ENCODE measurements around the gene TIMM10B.
A peak's percentile ranks its signal among the peaks of the same experiment; 100 is the strongest.

Gene TIMM10B

DNA sequence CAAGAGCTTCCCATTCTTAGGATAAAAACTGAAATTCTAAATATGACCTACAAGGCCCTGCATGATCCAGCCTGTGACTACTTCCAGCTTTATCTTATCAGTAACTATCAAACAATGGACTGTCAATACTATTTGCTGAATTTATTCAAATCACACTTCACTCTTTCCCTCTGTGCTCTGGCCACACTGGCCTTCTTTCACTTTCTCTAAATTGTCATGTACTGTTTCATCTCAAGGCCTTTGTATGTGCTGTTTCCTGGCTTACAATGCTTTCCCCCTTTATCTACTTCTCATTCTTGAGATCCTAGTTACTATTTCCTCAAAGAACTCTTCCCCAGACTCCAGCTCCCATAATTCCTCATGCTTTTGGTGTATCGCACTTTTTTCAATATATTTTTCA is 5.6 kb downstream of the TIMM10B start:
- H3K4me3 ChIP-seq (ENCODE audit: low read depth, low read length) = no peak overlapping the region
- DNase-seq (ENCODE audit: low read depth) = no peak
- TF ChIP-seq, protein P1, sequence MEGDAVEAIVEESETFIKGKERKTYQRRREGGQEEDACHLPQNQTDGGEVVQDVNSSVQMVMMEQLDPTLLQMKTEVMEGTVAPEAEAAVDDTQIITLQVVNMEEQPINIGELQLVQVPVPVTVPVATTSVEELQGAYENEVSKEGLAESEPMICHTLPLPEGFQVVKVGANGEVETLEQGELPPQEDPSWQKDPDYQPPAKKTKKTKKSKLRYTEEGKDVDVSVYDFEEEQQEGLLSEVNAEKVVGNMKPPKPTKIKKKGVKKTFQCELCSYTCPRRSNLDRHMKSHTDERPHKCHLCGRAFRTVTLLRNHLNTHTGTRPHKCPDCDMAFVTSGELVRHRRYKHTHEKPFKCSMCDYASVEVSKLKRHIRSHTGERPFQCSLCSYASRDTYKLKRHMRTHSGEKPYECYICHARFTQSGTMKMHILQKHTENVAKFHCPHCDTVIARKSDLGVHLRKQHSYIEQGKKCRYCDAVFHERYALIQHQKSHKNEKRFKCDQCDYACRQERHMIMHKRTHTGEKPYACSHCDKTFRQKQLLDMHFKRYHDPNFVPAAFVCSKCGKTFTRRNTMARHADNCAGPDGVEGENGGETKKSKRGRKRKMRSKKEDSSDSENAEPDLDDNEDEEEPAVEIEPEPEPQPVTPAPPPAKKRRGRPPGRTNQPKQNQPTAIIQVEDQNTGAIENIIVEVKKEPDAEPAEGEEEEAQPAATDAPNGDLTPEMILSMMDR (IDR thresholded peaks at IDR 0.05; ENCODE audit: control insufficient read depth, extremely low read depth, insufficient read depth) = no peak

DNA sequence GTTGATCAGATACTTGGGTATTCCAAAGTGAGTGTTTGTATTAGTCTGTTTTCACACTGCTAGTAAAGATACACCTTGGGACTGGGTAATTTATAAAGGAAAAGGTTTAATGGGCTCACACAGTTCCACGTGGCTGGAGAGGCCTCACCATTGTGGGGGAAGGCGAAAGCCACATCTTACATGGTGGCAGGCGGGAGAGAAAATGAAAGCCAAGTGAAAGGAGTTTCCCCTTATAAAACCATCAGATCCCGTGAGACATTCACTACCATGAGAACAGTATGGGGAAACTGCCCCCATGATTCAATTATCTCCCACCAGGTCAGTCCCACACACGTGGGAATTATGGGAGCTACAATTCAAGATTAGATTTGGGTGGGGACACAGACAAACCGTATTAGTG is 7.0 kb downstream of the TIMM10B start:
- TF ChIP-seq, protein P1 (IDR thresholded peaks at IDR 0.05; ENCODE audit: control insufficient read depth, extremely low read depth, insufficient read depth) = no peak
- DNase-seq (ENCODE audit: low read depth) = no peak
- no peak overlapping the region for H3K4me3 ChIP-seq (ENCODE audit: low read depth, low read length)

DNA sequence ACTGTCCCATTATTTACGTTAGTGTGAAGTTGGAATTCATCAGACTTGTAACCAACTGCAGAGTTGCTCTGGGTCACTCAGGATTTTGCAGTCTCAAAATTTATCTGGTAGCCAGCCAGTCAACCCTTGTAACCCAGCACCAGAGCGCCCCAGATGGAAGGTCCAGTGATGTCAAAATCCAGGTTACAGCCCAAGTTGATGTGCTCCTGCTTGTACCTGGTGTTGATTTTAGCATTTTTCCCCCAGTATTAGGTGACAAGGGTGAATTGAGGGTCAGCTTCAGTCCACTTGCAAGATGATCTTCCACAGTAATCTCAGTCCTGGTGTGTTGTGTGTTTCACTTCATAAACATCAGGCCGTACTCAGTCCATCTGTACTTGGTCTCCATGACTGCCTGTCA is 7.5 kb downstream of the TIMM10B start:
- DNase-seq (ENCODE audit: low read depth) = no peak
- H3K4me3 ChIP-seq (ENCODE audit: low read depth, low read length) = no peak overlapping the region
- TF ChIP-seq, protein P1 (IDR thresholded peaks at IDR 0.05; ENCODE audit: control insufficient read depth, extremely low read depth, insufficient read depth) = no peak

DNA sequence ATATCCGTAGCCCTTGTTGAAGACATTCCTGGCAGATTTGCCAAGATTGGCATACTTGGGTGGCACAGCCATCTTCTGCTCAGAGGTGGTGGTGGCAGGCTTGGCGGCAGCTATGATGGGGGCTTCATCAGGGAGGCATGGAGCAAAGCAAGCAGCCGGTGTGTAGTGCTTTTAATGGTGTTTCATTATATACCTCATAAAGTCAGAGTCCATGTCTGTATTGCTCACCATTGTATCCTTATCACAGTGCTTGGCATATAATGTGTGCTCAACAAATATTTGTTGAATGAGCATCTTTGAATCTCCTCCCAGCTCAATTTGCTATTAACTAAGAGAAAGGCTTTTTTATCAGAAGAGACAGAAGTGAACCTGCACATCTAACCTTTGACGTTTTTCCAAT is 8.0 kb downstream of the TIMM10B start:
- H3K4me3 ChIP-seq (ENCODE audit: low read depth, low read length) = no peak overlapping the region
- DNase-seq (ENCODE audit: low read depth) = peak; percentile 83
- TF ChIP-seq, protein P1 (IDR thresholded peaks at IDR 0.05; ENCODE audit: control insufficient read depth, extremely low read depth, insufficient read depth) = no peak

DNA sequence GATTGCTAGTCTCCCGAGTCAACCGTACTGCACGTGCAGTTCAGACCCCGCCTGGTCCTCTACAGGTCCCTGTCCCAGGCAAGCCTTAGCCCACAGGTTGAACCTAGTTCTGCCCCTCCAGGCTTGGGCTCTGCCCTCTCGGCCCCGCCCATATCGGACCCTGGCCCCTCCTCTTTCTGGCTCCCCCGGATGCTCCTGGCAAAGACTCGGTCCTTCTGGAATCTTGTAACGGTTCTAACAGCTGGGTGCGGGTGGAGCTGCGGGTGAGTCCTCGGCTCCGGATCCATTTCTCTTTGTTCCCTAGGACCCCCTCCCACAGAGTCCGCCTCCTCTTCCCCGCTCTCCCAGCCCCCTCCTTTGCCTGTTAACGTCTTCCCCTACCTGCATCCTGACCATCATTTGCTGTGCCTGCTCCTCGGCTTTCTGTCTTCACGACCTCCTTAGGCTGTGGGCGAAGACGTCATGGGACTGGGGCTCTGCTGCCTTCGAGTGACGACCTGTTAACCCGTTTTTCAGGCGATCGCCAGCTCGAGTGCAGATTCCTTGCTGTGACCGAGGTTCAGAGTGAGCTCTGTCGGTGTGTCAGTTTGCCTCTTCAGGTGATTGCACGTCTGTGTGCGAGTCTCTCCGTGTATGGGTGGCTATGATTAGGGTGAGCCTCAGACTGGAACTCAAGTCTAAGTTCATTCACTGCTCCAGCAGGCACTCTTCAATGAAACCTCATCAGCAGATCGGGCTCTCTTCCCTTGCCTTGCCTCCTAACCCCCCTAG is 16.0 kb downstream of the TIMM10B start, which contains the start of gene DNHD1:
Gene DNHD1 (plus strand): TSS at position 212 of the 771 bp plus-strand sequence. CDS start 936 bp downstream, outside the sequence.
- TF ChIP-seq, protein P1 (IDR thresholded peaks at IDR 0.05; ENCODE audit: control insufficient read depth, extremely low read depth, insufficient read depth) = no peak
- no peak for DNase-seq (ENCODE audit: low read depth)
- H3K4me3 ChIP-seq (ENCODE audit: low read depth, low read length) = no peak within 1 kb of the TSS

DNA sequence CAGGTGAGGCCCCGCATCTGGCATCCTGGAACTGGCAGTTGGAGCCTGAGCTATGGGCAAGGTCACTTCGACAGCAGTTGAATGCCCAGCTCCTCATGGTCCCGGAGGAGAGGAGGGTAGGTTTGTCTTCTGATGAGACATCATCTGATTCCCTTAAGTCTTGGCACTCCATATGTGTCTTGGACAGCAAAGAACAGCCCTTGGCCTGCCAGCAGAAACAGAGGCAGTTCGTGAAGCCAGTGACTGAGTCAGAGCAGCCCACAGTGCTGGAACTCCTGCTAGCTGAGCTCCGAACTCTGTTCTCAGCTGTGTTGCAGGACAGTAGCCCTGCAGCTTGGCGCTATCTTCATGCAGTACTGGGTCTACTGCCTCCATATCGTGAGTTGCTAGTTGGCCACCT is 16.8 kb downstream of the TIMM10B start:
- TF ChIP-seq, protein P1 (IDR thresholded peaks at IDR 0.05; ENCODE audit: control insufficient read depth, extremely low read depth, insufficient read depth) = no peak
- no peak overlapping the region for H3K4me3 ChIP-seq (ENCODE audit: low read depth, low read length)
- DNase-seq (ENCODE audit: low read depth) = no peak

DNA sequence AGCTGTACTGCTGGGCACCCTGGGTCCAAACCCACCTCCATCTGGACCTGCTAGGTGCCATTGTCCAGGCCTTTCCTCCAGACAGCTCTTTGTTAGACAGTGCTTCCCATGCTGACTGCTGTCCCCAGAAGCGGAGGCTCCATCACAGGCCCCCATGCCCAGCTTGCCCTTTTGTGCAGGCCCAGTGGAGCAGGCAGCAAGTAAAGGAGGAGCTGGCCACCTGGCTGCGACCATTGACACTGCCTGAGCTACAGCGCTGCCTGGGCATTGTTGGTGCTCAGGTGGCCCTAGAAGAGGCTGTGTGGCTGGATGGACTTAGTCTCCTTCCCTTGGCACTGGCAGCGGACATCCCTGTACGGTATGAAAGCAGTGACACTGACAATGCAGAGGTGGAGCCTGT is 17.2 kb downstream of the TIMM10B start:
- TF ChIP-seq, protein P1 (IDR thresholded peaks at IDR 0.05; ENCODE audit: control insufficient read depth, extremely low read depth, insufficient read depth) = no peak
- H3K4me3 ChIP-seq (ENCODE audit: low read depth, low read length) = no peak overlapping the region
- DNase-seq (ENCODE audit: low read depth) = no peak

All from LNCaP clone FGC (cell line).